OCI-LY7 (cell line): ENCODE data around the gene NFIA. TPM values are rescaled to one million over a fixed set of nuclear protein-coding genes. Genes with fewer than 3 reads are reported as not detected.

Source experiments
- BruUV-seq: library from RNA; stranded (reverse); fragments of 400-500 nt; replicated peaks from 2 replicates; lab custom pipeline; 2021; lab: Mats Ljungman, UMichigan
- CTCF ChIA-PET: fragments of 300-600 bp; sonication (Branson Sonifier 250); formaldehyde crosslinking; loops from one replicate; lab custom pipeline; 2022; ENCODE audit warnings: antibody characterized with exemption; ENCODE audit not compliant: unreplicated experiment; lab: Charles Lee
- POLR2A ChIA-PET: fragments of 300-600 bp; sonication (Branson Sonifier 250); formaldehyde crosslinking; loops from one replicate; lab custom pipeline; 2022; ENCODE audit warnings: antibody characterized with exemption; lab: Charles Lee
- DNase-seq: peaks from one replicate; pipeline ENCODE4 v3.0.0-alpha.2; 2015; ENCODE audit warnings: low spot score
- H2AFZ ChIP-seq: fragments of 200-600 bp; sonication (generic), shearing (Covaris generic); 2 replicates; pipeline ENCODE4 v1.6.1; 2014; ENCODE audit warnings: mild to moderate bottlenecking, antibody characterized with exemption, low read length, moderate library complexity
- H3K27ac ChIP-seq: fragments of 200-600 bp; sonication (generic); 2 replicates; pipeline ENCODE4 v1.5.1; 2014; ENCODE audit warnings: mixed run types, low read depth, mild to moderate bottlenecking, moderate library complexity, low read length, inconsistent platforms; ENCODE audit not compliant: poor library complexity, severe bottlenecking
- H3K36me3 ChIP-seq: fragments of 200-600 bp; sonication (generic); 2 replicates; pipeline ENCODE4 v1.6.1; 2014; ENCODE audit warnings: mild to moderate bottlenecking, antibody characterized with exemption, low read length, moderate library complexity, mixed read lengths; ENCODE audit not compliant: insufficient read depth
- H3K4me1 ChIP-seq: fragments of 200-600 bp; sonication (generic); 2 replicates; pipeline ENCODE4 v1.5.1; 2014; ENCODE audit warnings: mild to moderate bottlenecking, low read length; ENCODE audit not compliant: insufficient read depth, poor library complexity, severe bottlenecking
- H3K4me2 ChIP-seq: fragments of 200-600 bp; sonication (generic); 2 replicates; pipeline ENCODE4 v1.6.1; 2014; ENCODE audit warnings: mild to moderate bottlenecking, low read length
- H3K4me3 ChIP-seq: fragments of 200-600 bp; sonication (generic); 2 replicates; pipeline ENCODE4 v1.5.1; 2014; ENCODE audit warnings: mild to moderate bottlenecking, low read depth, low read length; ENCODE audit not compliant: poor library complexity, severe bottlenecking
- H3K79me2 ChIP-seq: fragments of 200-600 bp; sonication (generic); 2 replicates; pipeline ENCODE4 v1.6.1; 2016; ENCODE audit warnings: low read depth, mild to moderate bottlenecking, low read length, moderate library complexity, mixed read lengths; ENCODE audit not compliant: insufficient read depth
- H3K9me2 ChIP-seq: fragments of 200-600 bp; sonication (generic); 2 replicates; pipeline ENCODE4 v1.6.1; 2016; ENCODE audit warnings: mild to moderate bottlenecking, low read length, mixed read lengths; ENCODE audit not compliant: insufficient read depth
- H3K9me3 ChIP-seq: fragments of 200-600 bp; sonication (generic); 2 replicates; pipeline ENCODE4 v1.6.1; 2014; ENCODE audit warnings: mild to moderate bottlenecking, mixed run types, low read length, mixed read lengths
- H4K20me1 ChIP-seq: fragments of 200-600 bp; sonication (generic); 2 replicates; pipeline ENCODE4 v1.6.1; 2014; ENCODE audit warnings: mild to moderate bottlenecking, antibody characterized with exemption, low read length, moderate library complexity, mixed read lengths; ENCODE audit not compliant: insufficient read depth
- CTCF ChIP-seq: fragments of 200-600 bp; sonication (generic); conservative IDR thresholded peaks from 2 replicates; pipeline ENCODE4 v1.5.1; 2014; ENCODE audit warnings: mild to moderate bottlenecking, antibody characterized with exemption, low read length, moderate library complexity, mixed read lengths
- EZH2phosphoT487 ChIP-seq: fragments of 200-600 bp; sonication (generic); IDR thresholded peaks from 2 replicates; pipeline ENCODE4 v1.6.1; 2018; ENCODE audit warnings: low read depth, borderline replicate concordance, mild to moderate bottlenecking, mixed run types, antibody characterized with exemption, low read length, moderate library complexity, mixed read lengths
- intact Hi-C: fragments of 100-400 bp; cut with micrococcal nuclease; formaldehyde crosslinking; loops from one replicate; pipeline ENCODE4 v1.10.0; 2022; ENCODE audit not compliant: unreplicated experiment
- total RNA-seq, 2 experiments: library from RNA; depleted of rRNA in 1 of 2; stranded (reverse); fragments of >200 nt in 1 of 2; shearing (Covaris generic) in 1 of 2; gene quantifications; 2 replicates each; pipeline ENCODE4 v1.2.3, GENCODE V29; 2014 to 2022

The NFIA gene
- total RNA-seq, 2 experiments from 2014 or later = 2.8 to 18.8 TPM

DNA sequence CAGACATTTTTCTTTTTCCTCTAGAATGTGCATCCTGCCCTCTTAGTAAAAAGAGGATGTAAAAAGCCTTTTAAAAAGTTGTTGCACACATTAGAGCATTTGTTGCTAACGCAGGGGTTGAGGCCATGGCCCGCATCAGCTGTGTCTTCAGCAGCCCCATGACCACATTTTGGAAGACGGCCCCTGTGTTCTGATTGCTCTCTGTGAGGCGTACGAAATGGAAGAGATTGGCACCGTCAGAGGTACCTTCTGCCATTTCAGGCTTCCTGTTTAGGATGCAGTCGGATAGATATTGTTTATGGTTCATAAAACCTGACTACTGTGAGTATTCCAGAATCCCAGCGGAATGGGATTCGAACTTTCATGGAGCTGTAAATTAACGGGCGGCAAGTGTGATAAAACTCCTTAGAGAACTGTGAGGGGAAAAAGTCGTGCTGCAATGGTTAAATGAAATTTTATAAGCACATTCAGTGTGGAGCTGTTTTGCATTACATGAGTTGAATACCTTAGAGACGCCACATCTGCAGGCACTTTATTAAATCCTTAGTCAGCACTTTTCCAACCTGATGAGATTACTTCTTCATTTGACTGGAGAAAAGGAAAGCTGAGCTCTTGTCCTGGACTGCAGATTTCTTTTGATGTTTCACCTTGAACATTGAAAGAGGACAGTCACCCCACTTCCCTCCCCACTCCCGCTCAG is 368.7 kb downstream of the NFIA start:
- BruUV-seq = no TSS peak
- no peak for TF ChIP-seq CTCF
- Histone ChIP-seq H3K79me2 (no peaks in the 10 kb centered on the region), H3K9me3 (no peaks in the 10 kb centered on the region), H3K27ac (no peak overlapping the region), H3K4me1 (peaks cover 6% of the 10 kb centered on the region), H3K4me2 (no peak overlapping the region), H3K9me2 (no peaks in the 10 kb centered on the region), H4K20me1 (no peaks in the 10 kb centered on the region), H3K36me3 (no peaks in the 10 kb centered on the region), H3K4me3 (no peak overlapping the region), H2AFZ (no peak overlapping the region)
- DNase-seq = no peak
- ChIA-PET CTCF (no interaction called here), POLR2A (interaction anchor here (0.7 to 1.0 kb wide), 3 partner anchors 9 to 475 kb away, joined by 3 read pairs; no protein-coding TSS in a partner anchor)
- intact Hi-C loops = loop anchor here (5.0 kb wide), 2 partner anchors 604 to 1479 kb away; no protein-coding TSS in a partner anchor

DNA sequence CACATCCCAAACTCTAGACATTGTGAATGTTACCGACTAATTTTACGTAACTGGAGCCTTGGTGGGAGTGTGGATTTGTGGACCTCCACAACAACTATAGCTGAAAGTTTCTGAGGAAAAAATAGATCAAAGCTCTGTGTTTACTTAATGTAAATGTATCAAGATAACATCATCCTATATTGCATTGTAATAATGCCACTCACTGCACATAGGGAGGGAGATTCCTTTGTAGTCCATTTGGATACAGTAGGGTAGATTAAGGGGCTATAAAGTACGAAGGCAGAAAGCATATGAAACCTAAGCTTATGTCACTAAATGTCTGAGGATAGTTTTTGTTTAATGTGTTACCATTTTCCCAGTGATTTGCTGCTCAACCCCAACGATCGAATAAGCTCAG is 369.2 kb downstream of the NFIA start:
- CTCF ChIA-PET = no interaction called here
- intact Hi-C loops = loop anchor here (5.0 kb wide), 2 partner anchors 604 to 1479 kb away; no protein-coding TSS in a partner anchor
- Histone ChIP-seq H3K9me3 (no peaks in the 10 kb centered on the region), H3K4me2 (no peak overlapping the region), H3K27ac (no peak overlapping the region), H3K4me3 (no peak overlapping the region), H3K36me3 (no peaks in the 10 kb centered on the region), H3K79me2 (no peaks in the 10 kb centered on the region), H3K4me1 (peaks cover 6% of the 10 kb centered on the region), H3K9me2 (no peaks in the 10 kb centered on the region), H4K20me1 (no peaks in the 10 kb centered on the region), H2AFZ (no peak overlapping the region)
- BruUV-seq = no TSS peak
- TF ChIP-seq CTCF (no peak), EZH2phosphoT487 (no peak)
- POLR2A ChIA-PET = interaction anchor here (0.7 to 1.0 kb wide), 3 partner anchors 9 to 475 kb away, joined by 3 read pairs; no protein-coding TSS in a partner anchor
- DNase-seq = no peak
